ENCODE measurements around the gene MTMR2.
"Not testable (repeated sequence)": the region's sequence is repeated elsewhere in the genome, so short reads cannot be mapped to it uniquely, and the experiment has no call there.

The MTMR2 gene

GRCh38 chr11:95816037-95816436 is 107.9 kb downstream of the MTMR2 start:
- DNase-seq (ENCODE audit: low read depth in 2 of 2): no peak

- DNase-seq (ENCODE audit: low read depth in 2 of 2): not testable (repeated sequence)
Measured at GRCh38 chr11:95811052-95811451, 112.9 kb downstream of the MTMR2 start.

DNA sequence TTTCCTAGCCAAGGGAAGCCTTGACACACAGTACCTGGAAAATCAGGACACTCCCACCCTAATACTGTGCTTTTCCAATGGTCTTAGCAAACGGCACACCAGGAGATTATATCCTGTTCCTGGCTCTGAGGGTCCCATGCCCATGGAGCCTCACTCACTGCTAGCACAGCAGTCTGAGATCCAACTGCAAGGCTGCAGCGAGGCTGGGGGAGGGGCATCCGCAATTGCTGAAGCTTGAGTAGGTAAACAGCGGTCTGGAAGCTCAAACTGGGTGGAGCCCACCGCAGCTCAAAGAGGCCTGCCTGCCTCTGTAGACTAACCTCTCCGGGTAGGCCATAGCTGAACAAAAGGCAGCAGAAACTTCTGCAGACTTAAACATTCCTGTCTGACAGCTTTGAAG is 117.4 kb downstream of the MTMR2 start:
- DNase-seq (ENCODE audit: low read depth in 2 of 2): not testable (repeated sequence)

DNA sequence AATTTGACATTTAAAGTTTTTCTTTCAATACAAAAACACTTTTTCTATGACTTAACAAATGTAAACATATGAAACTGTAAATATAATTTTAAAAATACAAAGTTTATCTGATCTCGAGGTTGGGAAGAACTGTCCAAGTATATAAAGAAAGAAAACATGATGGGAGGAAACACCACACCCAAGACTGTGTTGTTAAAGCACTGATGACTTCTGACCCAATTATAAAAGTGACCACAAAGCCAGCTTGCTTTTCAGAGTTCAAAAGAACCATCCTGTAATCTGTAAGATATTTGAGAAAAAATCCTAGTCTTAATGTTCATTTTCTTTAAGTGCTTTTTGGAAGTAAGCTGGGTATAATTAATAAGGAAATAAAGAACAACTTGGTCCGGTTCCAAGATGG is 118.0 kb downstream of the MTMR2 start:
- DNase-seq (ENCODE audit: low read depth in 2 of 2): no peak

- DNase-seq (ENCODE audit: low read depth in 2 of 2): no peak
Measured at GRCh38 chr11:95803973-95804372, 119.9 kb downstream of the MTMR2 start.

- DNase-seq (ENCODE audit: low read depth in 2 of 2): no peak
Measured at GRCh38 chr11:95802806-95803205, 121.1 kb downstream of the MTMR2 start.

GRCh38 chr11:95800438-95800837 is 123.5 kb downstream of the MTMR2 start:
- no peak for DNase-seq (ENCODE audit: low read depth in 2 of 2)

DNA sequence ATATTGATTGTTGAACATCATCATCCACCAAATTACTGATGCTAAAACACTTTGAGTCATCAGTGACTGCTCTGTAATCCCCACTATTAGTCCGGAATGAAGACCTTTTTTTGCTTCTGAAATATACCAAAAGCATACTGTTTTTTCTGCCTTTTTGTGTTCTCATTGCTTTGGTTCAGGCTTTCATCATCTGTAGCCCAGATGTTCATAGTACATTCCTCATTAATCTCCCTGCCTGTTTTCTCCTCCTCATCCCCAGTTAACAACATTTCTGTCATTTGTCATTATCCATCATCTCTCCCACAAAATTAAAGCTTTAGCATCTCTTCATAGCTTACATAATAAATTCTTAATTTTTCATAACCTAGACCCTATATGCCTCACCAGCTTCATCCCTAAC is 124.4 kb downstream of the MTMR2 start:
- no peak for DNase-seq (ENCODE audit: low read depth in 2 of 2)

GRCh38 chr11:95796501-95796900 is 127.4 kb downstream of the MTMR2 start:
- no peak for DNase-seq (ENCODE audit: low read depth in 2 of 2)

- no peak for DNase-seq (ENCODE audit: low read depth in 2 of 2)
Measured at GRCh38 chr11:95795627-95796295, 128.1 kb downstream of the MTMR2 start.

- DNase-seq (ENCODE audit: low read depth in 2 of 2): no peak
Measured at GRCh38 chr11:95794086-95794485, 129.8 kb downstream of the MTMR2 start.

- no peak for DNase-seq (ENCODE audit: low read depth in 2 of 2)
Measured at GRCh38 chr11:95793116-95793515, 130.8 kb downstream of the MTMR2 start.

- DNase-seq (ENCODE audit: low read depth in 2 of 2): no peak
Measured at GRCh38 chr11:95792700-95793099, 131.2 kb downstream of the MTMR2 start.

DNA sequence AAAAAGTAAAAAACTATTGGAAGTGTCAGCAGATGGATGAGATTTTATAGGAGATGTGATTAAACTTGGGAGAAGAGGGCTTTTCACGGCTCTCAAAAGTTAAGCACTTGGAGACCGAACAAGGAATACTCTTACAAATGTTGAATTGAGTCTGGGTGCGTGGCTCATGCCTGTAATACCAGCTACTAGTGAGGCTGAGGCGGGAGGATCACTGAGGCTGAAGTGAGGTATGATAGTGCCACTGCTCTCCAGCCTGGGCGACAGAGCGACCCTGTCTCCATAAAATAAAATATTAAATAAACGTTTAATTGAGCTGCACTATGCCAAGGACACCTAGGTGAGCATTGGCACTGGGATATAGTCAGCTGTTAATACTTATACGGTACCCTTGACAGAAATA is 131.7 kb downstream of the MTMR2 start:
- DNase-seq (ENCODE audit: low read depth in 2 of 2): no peak

GRCh38 chr11:95791709-95792033 is 132.2 kb downstream of the MTMR2 start:
- DNase-seq (ENCODE audit: low read depth in 2 of 2): no peak

- DNase-seq (ENCODE audit: low read depth in 2 of 2): peak; percentile 11 to 12
Measured at GRCh38 chr11:95790933-95791708, 132.8 kb downstream of the MTMR2 start.

- peak; percentile 93 to 96 for DNase-seq (ENCODE audit: low read depth in 2 of 2)
Measured at GRCh38 chr11:95790123-95790932, 133.6 kb downstream of the MTMR2 start, which contains the start of gene CEP57. Gene CEP57 (plus strand): TSS chr11:95790498. CDS start chr11:95790699, 201 bp downstream.

GRCh38 chr11:95789506-95790122 is 134.3 kb downstream of the MTMR2 start, which contains the start of gene FAM76B:
Gene FAM76B (minus strand): TSS chr11:95789782. CDS start chr11:95789478, 304 bp downstream.
- peak; percentile 93 to 97 for DNase-seq (ENCODE audit: low read depth in 2 of 2)

DNA sequence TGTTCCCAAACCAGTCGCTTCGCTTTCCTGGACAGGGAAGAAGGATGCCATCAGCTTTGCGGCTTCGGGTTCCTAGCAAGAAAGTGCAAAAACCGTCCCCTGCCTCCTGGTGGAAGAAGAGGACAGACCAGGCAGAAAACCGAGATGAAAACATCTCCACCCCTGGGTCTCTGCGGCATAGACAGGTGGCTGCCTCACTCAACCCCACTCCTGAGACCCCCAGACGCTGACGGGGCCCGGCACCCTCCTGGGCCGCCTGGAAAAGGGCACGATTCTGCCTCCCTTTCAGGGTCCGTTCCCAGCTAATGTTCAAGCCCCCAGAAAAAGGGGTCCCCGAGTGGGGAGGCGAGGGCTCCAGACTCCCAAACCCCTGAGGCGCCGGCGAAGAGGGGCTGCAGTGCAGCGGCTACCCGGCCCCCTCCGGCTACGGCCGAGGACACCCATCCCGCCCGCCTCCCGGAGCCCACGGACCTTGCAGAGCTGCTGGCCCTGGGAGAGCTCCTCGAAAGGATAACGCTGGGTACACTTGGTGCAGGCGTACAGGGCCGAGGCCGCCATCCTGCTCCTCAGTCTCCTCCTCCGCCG is 134.9 kb downstream of the MTMR2 start:
- DNase-seq (ENCODE audit: low read depth in 2 of 2): peak in 1 of 2 donors; percentile 5

All from stimulated activated CD8-positive, alpha-beta memory T cell treated with anti-CD3 and anti-CD28 coated beads, Interleukin-7, amount 100 ng/mL, for 4 hours (primary cell).